ENCODE data around the gene ARPC5.
A peak's percentile ranks its signal among the peaks of the same experiment; 100 is the strongest.
"Not testable (repeated sequence)": the region's sequence is repeated elsewhere in the genome, so short reads cannot be mapped to it uniquely, and the experiment has no call there.

The ARPC5 gene

DNA sequence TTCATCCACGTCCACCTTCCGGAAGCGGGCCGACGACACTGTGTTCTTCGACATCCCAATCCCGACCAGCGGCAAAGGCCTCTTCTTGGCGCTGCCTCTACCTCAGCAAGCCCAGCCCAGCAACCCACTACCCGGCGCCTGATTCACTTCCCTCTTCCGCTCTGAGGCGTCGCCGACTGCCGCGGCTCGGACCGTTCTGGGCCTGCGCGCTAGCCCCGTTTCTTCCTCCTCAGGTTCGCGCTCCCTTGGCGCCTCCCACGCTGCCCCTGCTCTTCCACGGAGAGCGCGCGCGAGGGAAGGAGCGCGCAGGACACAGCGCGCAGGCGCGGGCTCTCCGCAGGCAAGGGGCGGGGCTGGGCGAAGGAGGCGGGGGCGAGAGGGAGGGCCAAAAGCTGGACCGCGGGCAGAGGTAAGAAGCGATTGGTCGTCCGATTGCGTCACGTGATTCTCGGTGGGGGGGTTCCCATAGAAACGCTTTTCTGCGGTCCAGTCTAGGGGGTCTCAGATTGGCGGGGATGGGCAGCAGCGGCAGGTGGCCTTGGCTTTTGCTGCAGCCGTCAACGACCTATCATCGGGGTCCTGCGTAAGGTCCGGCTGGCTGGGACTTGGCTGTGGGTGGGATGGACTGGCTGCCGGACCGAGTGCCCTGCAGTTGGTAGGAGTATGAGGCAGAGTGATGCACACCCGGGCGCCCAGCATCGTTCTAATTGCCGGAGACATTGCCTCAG is at the start of gene ARPC5:
ARPC5 (minus strand) TSS at position 178 of the 728 bp plus-strand sequence; CDS start at position 54, 124 bp downstream.
- DNase-seq: peak; percentile 97

DNA sequence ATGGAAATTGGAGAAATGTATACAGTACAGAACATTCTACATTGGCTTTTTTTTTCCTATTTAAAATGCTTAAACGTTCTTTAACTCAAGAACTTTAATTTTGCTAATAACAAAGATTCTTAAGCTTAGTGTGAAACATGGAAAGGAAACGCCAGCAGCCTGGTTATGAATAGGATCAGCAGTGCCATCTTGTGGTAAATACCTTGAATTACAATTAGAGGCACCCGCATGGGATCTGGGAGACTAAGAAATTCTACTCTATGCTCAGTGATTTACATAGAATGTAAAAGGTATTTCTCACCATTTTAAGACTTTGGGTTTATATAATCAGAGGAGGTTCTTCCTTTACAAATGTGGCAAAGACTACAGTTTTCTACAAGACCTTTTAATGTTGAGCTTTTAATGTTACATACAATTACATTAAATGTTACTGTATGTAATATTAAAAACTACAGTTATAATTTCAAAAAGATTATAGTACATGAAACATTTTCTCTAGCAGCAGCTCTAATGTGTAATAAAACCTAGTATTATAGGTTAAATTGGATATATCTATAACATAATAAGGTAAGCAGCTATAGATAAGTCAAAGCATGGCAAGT is 49.6 kb upstream of the ARPC5 start:
- peak; percentile 56 for DNase-seq

DNA sequence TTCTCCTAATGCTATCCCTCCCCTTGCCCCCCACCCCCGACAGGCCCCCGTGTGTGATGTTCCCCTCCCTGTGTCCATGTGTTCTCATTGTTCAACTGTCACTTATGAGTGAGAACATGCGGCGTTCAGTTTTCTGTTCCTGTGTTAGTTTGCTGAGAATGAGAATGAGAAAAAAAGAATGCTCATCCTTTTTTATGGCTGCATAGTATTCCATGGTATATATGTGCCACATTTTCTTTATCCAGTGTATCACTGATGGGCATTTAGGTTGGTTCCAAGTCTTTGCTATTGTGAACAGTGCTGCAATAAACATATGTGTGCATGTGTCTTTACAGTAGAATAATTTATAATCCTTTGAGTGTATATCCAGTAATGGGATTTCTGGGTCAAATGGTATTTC is 43.8 kb upstream of the ARPC5 start:
- not testable (repeated sequence) for DNase-seq

DNA sequence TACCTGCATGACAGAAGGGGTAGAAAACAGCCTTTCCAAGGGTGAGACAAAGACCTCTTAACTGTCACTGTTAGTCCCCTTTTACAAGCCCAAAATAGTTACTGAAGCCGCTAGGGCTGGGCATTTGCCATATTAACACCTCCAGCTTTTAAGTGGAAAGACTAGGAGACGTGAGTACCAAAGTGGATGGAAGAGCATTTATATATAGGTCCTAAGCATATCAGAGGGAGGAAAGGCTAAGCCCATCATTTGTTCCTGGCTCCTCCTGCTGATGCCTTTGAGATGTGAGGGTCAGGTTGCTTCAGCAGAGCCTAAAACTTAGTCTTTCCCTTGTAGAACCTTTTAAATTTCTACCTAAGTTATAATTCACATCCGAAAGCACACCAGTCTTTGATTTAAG is 43.2 kb upstream of the ARPC5 start:
- DNase-seq: no peak

DNA sequence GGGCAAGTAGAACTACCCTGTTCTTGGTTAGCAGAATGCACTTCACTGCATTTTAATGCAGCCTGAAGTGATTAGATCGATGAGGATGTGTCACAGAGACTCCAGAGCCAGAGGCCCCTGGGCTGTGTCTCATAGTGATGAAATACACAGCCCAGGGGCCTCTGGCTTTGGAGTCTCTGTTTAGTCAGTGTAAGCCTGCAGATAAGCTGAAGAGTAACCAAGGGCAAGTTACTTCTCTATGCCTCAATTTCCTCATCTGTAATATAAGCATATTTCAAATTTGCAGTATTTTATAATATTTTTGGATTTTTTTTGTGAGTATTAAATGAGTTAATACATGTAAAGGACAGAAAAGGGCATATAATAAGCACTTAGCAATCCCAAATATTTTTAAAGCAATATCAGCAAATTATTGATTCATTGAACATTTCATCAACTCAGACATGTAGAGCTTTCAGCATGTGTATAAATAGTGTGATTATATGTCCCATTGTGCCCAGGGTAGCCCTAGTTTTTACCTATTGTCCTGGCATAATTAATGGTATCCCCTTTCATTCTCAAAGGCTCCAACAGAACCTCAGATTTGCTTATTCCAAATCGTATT is 41.1 kb upstream of the ARPC5 start:
- DNase-seq: no peak

DNA sequence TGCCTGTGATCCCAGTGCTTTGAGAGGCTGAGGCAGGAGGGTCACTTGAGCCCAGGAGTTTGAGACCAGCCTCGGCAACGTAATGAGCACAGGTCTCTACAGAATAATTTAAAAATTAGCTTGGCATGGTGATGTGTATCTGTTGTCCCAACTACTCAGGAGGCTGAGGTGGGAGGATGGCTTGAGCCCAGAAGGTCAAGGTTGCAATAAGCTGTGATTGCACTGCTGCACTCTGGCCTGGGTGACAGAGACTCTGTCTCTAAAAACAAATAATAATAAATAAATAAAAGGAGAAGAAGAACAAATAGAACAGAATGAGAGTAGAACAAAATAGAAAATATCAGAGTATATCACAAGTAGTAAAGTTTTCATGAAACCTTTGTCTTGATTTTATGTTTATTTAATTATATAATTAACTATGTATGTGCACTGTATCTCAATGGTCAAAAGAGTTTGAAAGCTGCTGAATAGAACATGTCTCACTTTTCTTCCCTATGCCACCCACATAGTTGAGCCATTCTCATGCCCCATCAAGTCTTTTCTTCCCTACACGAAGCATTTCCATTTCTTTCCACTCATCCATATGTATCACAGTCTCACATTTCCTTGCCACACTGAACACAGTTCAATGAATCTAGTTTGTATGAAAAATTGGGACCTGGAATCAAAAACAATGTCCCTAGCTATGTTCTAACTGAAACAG is 40.5 kb upstream of the ARPC5 start:
- no peak for DNase-seq

DNA sequence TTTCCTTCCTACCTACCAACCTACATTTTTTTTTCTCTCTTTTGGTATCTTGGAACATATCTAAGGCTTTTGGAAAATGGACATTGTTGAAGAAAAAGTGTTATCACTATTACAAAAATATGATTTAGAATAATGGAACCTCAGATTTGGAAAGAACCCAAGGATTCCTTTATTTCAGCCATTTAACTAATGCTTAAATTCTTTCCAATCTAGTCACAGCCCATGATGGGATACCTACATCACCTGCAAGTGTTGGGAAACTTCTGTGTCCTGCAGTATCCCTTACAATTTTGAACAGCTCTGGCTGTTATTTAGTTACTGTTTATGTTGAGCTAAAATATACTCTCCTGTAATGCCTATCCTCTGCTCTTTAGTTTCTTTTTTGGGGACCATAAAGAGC is 39.8 kb upstream of the ARPC5 start:
- DNase-seq: no peak

DNA sequence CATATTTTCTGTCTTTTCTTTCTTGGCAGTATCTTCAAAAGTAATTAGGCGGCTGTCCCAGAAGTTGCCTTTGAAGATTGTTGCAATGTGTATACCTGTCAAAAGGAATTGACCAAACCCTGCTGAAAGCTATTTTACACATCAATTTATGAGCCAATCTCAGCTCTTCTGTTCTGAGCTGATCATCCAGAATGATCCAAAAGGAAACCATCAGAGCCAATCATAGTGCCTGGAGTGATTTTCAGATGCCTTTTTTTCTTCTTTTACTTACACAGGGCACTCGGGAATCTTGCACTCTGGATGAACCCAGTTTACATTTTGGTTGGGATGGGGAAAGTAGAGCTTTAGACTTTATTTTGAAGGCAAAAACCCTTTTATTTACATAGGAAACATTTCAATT is 39.3 kb upstream of the ARPC5 start:
- no peak for DNase-seq

DNA sequence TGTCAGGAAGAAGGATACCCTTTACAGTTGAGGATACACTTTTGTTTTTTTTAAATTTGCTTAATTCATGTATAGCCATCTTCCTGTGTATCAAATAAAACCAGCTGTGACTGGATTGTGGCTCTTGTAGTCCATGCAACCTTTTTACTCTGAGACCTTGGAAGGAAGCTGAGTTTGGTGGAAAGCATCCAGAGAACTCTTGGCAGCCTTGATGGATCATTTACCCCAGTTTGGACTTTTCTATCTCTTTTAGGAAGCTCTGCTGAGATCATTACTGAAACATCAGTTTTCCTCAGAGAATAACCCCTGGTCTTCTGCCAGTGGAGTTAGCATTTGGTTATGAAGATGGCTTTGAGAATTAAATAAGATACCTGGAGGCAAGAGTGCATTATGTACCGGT is 38.8 kb upstream of the ARPC5 start:
- DNase-seq: no peak

DNA sequence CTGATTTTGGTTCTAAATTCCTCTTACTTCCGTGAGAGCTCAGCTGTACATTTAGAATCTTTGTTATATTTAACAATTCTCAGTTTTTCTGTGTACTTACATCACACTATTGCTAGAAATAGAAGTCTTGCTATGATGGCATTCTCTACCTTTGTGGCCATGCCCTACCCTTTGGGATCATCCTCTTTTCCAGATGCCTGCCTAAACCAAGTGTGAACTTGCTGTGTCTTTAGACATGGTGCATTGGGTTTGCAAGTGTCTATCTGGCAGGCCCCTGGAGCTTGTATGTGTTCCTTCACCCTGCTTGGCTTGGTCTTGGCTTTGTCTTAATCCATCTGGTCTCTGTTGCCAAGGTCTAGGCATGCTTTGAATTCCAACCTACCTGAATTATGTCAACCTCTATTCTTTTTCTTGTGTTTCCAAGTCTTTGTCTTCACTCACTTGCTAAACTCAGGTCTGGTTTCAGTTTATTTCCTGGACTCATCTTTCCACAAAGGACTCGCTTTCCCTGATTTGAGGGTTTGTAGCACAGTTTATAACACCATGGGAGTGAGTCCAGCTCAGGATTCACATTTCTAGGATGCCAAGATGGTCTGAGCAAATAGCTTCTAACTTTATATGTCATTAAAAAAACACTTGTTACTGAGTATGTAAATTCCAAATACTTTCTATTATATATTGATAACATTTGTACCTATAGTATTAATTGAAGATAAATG is 38.2 kb upstream of the ARPC5 start:
- DNase-seq: no peak

DNA sequence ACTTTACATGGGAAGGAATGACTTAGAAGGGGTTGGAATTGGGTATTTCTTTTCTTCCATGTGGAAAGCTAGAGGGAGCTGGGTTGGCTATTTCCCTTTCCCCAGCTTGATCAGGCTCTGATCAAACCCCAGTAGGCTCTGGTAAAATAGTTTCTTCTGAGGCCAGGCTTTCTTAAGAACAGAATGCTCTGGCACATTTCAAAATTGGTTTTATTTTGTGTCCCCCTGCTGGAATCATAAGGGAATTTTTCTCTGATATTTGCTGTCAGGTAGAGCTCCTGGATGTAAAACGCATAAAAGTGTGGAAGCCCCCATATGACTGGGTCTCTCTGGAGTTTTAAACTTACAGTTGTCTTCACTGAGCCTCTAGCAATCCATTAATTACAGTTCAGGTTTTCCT is 34.6 kb upstream of the ARPC5 start:
- no peak for DNase-seq

DNA sequence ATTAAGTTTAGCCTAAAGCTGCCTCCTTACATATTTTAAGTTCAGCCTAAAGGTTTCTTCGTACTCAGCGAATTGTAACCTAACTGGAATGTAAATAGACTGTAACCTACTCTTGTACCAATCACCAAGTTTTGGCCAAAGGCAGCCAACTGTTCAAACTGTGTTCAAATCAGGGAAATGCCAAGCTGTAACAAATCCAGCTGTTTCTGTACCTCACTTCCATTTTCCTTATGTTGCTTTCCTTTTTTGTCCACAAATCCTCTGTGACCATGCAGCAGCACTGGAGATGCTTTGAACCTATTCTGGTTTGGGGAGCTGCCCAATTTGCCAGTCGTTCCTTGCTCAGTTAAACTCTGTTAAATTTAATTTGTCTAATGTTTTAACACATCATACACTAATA is 20.8 kb upstream of the ARPC5 start:
- DNase-seq: no peak

DNA sequence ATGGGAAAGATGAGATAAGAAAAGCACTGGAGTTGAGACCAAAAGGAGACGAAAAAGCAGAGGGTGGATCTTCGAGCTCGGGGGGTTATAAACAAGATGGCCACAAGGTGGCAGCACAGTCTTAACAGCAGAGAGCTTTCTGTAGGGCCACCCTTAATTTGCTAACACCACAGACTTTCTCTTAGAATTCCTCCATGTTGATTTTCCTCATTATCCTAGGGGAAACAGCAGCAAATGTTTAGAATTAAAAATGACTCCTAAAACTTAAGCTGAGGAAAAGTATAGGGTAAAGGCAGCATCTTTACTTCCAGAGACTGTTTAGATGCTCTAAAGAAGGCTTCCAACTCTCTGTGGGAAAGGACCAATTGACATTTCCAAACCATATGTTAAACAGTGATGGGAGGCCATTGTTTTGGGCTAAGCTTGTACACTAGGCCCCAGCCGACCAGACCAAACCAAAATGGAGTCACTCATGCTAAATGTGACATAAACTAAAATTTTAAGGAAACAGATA is 20.0 kb upstream of the ARPC5 start:
- DNase-seq: peak; percentile 67

DNA sequence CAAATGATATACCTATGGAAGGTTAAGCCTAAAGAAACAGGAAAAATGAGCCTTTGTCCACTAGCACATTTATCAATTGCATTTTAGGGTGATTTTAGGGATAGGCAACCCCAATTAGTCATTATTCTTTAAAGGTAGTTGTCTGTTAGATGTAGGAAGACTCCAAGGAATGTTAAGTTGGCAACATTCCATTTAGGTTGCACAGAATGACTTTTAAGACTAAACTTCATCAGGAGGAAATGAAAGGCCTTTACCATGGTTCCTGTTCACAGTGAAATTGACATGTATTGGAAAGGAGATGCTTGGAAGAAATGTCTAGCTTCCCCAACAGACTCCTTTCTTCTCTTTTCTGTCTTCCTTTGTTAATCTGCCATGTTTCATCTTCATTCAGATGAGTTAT is 19.1 kb upstream of the ARPC5 start:
- no peak for DNase-seq

DNA sequence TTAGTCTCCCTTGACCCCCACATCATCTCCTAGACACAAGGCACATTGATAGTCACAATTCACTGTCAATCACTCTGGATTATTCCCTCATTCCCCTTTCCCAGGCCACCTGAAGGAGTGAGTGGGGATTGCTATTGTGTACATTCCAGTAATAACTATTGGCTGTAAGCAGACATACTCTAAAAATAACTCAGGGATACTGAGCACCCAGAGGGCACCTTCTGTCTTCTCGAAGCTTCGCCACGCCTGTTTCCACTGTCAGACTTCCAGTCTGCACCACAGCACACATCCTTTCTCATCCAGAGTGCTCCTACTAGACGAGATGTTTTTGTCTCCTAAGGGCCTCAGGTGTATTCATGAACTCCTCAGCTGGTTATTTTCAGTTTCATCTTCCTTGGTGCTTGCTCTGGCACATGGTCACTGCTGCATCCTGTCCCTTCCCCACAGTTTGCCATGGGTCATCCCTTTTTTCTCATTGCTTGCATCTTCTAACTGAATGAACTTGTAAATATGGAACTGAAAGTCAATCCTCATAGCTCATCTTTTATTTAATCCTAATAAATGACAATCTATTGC is 18.4 kb upstream of the ARPC5 start:
- no peak for DNase-seq

DNA sequence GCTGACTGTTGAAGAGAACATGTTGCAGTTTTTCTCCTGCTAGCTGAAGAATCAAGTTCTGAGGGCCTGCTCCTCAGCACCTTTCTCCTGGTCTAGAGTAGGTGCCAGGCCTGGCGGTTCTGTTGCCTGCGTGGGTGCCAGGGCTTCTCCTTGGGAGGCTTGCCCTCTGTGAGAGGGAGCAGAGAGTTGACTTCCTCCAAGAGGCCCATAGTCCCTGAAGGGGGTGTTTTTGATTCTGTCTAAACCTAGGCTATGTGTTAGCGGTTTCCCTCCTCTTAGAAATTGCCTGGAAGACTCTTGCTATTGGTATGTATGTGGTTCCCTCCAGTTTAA is 17.8 kb upstream of the ARPC5 start:
- no peak for DNase-seq

DNA sequence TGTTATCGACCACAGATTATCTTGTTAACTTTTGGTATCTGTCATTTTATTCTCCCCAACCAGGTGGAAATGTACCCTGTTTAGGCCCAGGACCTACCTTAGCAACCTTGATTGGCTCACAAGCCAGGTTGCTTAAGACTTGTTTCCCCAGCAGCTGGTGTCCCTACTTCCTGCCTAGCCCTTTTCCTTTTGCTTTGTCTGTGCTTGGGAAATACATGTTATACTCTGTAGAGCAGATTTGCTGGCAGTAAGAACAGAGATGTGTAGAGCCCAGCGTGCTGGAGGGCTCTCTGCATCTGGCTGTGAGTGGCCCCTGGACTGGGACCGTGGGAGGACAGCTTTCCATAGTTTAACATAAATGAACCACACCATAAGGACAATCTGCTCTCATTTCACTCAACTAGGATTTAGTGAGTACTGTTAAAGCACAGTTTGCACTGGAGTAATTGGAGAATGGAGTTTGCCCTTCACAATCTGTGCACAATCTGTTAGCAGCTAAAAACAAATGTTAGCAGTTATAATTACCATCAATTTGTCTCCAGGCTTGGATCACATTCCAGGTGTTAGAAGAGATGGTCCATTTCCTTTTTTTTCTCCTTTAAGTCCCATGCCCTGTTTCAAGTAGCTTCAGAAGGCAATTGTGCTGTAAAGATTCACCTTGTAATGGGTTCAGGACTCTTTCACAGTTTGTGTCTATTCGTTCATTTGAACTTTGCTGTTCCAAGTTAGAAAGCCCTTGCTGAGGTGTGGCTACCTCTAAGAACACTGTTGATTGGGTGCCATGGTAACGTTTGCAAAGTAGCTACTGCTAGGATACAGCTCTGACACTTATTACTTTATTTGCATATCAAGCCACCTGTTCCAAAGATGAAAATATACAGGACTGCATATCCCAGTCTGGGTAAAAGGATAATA is 17.2 kb upstream of the ARPC5 start, which contains the start of gene APOBEC4:
APOBEC4 (minus strand) TSS at position 770 of the 915 bp plus-strand sequence. CDS start 4,535 bp downstream, outside the sequence.
- DNase-seq: no peak

DNA sequence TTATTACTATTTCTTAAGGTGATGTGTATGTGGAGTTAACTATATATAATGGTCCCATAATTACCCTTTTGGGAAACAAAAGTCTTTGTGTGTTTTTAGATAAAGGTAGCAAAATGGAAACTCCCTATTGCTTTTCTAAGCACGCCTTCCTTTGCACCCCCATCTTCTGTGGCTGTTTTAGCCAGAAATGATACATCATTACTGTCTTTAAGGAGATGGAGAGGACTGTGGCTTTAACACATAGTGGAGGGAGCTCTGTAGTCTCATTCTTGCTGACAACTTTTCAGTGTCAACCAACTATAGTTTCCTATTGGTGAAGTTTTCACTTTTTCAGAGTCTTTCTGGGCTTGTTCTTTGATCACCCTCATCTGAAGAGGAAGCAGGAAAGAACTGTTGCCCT is 16.5 kb upstream of the ARPC5 start:
- DNase-seq: no peak

DNA sequence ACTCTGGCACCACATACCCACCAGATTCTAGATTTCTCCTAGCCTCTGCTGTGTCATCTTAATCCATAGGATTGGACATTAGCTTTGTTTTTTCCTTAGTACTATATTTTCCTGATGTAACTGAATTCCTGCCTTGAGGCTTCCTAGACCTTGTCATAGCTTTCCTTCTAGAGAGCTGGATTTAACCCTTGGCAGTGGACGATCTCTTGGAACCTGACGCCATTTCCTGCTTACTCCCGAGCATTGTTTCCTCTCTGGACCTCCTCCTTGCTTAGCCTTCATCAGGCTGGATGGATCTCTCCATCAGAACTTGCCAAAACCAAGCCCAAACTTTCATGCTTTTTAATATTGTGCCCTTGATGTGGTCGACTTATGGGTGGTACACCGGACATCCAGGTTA is 16.0 kb upstream of the ARPC5 start:
- DNase-seq: no peak

DNA sequence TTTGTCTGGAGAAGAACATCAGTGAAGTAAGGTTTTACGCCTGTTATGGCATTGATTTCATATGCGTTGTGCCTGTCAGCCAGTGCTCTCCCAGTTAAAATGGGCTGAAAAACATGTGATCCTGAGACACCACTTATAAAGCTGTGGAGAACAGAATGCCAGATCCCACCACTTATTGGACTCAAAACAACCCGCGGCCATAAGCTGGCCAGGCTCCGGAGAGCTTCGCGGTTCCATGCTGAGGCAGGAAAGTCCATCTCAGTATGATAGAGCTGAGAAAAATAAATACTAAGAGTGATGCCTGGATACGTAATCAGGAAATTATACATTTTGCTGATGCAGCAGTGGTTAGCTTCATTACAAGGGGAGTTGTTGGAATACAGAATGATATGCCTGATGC is 12.5 kb upstream of the ARPC5 start:
- no peak for DNase-seq

DNA sequence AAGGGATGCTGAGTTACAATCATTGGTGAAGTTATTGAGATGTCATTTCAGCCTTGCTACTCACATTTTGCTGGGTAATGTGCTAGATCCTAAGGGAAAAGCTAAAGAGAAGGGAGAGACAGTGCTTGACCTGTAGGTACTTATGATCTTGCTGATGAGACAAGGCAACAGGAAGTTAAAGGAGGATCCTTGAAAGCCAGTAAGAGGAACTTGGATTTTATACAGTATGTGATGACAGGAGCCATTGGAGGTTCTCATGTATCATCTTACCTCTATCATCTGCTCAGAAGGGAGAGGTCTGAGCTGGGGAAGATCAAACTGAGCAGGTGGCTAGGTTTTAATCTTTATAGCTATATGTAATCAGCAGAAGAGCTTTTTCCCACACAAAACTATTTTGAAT is 11.2 kb upstream of the ARPC5 start:
- DNase-seq: no peak

Measured in NCI-H345 (cell line).